HG03159 (cell line): ENCODE results near the gene RELA.

ENCODE experiments used
- ATAC-seq: cut with Tn5 transposase; IDR thresholded peaks from one replicate; pipeline ENCODE4 v1.9.1; 2021; ENCODE audit warnings: mild to moderate bottlenecking, moderate library complexity; ENCODE audit not compliant: unreplicated experiment

The RELA gene

GRCh38 chr11:65634440-65634839, 28.3 kb downstream of the RELA start:
- ATAC-seq = no peak

- ATAC-seq = no peak
Measured at GRCh38 chr11:65634109-65634436, 28.6 kb downstream of the RELA start.

GRCh38 chr11:65633390-65634108, 29.2 kb downstream of the RELA start:
- no peak for ATAC-seq

- no peak for ATAC-seq
Measured at GRCh38 chr11:65630215-65630614, 32.5 kb downstream of the RELA start.

GRCh38 chr11:65629579-65629978, 33.1 kb downstream of the RELA start:
- no peak for ATAC-seq

- ATAC-seq = no peak
Measured at GRCh38 chr11:65627202-65627601, 35.5 kb downstream of the RELA start.

GRCh38 chr11:65625628-65626342, 36.9 kb downstream of the RELA start:
- no peak for ATAC-seq

GRCh38 chr11:65624931-65625627, 37.6 kb downstream of the RELA start:
- ATAC-seq = no peak

GRCh38 chr11:65623852-65624616, 38.7 kb downstream of the RELA start:
- ATAC-seq = no peak

- no peak for ATAC-seq
Measured at GRCh38 chr11:65623177-65623576, 39.5 kb downstream of the RELA start.

GRCh38 chr11:65622011-65622410, 40.7 kb downstream of the RELA start:
- ATAC-seq = no peak

GRCh38 chr11:65621460-65621859, 41.3 kb downstream of the RELA start:
- no peak for ATAC-seq

GRCh38 chr11:65620666-65621065, 42.0 kb downstream of the RELA start:
- ATAC-seq = no peak

- no peak for ATAC-seq
Measured at GRCh38 chr11:65619281-65619928, 43.3 kb downstream of the RELA start.

- no peak for ATAC-seq
Measured at GRCh38 chr11:65618763-65619162, 44.0 kb downstream of the RELA start.

- ATAC-seq = no peak
Measured at GRCh38 chr11:65617990-65618751, 44.5 kb downstream of the RELA start.

- no peak for ATAC-seq
Measured at GRCh38 chr11:65617136-65617850, 45.4 kb downstream of the RELA start.

GRCh38 chr11:65616575-65617001, 46.1 kb downstream of the RELA start:
- ATAC-seq = no peak

GRCh38 chr11:65615950-65616574, 46.7 kb downstream of the RELA start:
- ATAC-seq = peak; percentile 6
